K562 (cell line): ENCODE measurements around the gene ALDH1A3. TPM values are rescaled to one million over a fixed set of nuclear protein-coding genes. Genes with fewer than 3 reads are reported as not detected.

Experiments
- ATAC-seq: fragments of 200-7000 bp; cut with Tn5 transposase; 3 replicates; pipeline ENCODE4 v1.9.1; 2020; ENCODE audit warnings: moderate library complexity
- BruUV-seq: library from RNA; stranded (reverse); fragments of 400-500 nt; replicated peaks from 2 replicates; lab custom pipeline; 2021; lab: Mats Ljungman, UMichigan
- CTCF ChIA-PET: fragments of 300-600 bp; formaldehyde crosslinking; extraction: SDS; loops from one replicate; lab custom pipeline; 2021; ENCODE audit warnings: low intra/inter-chr PET ratio; lab: Yijun Ruan, JAX
- POLR2A ChIA-PET: fragments of 300-600, 350-650 bp; sonication (Branson Sonifier 250); formaldehyde crosslinking; extraction: SDS; loops from one replicate; lab custom pipeline; 2021; ENCODE audit warnings: antibody characterized with exemption, inconsistent platforms; lab: Yijun Ruan, JAX
- DNase-seq, 4 experiments: peaks; one replicate each; pipeline versions ENCODE4 v3.0.0 to v3.0.0-alpha.2; 2011 to 2018; ENCODE audit warnings: low spot score in 3 of 4, mixed read lengths in 3 of 4; ENCODE audit errors: extremely low read depth in 1 of 4
- FAIRE-seq: peaks from 2 replicates; lab custom pipeline; 2011; peaks lifted over from hg19 to GRCh38; lab: Jason Lieb, UNC
- H2AFZ ChIP-seq: 2 replicates; pipeline ENCODE4 v1.6.0; 2011; ENCODE audit warnings: low read depth, low read length, control low read depth, inconsistent platforms
- H3K27ac ChIP-seq: fragments of 200-600 bp; 3 replicates; pipeline ENCODE4 v1.8.0; 2011; ENCODE audit warnings: low read depth, mild to moderate bottlenecking, control low read depth, inconsistent platforms, low read length, moderate library complexity, mixed read lengths; ENCODE audit errors: extremely low read depth
- H3K27me3 ChIP-seq, 2 experiments: fragments of 300-600 bp in 1 of 2; 2 replicates in 1 of 2; 3 replicates in 1 of 2; pipeline versions ENCODE4 v1.6.0 to v1.8.0; 2011; ENCODE audit warnings: inconsistent platforms in 2 of 2, low read length in 2 of 2, mild to moderate bottlenecking in 1 of 2, mixed read lengths in 1 of 2, moderate library complexity in 1 of 2; ENCODE audit not compliant: control insufficient read depth in 2 of 2, insufficient read depth in 2 of 2
- H3K36me3 ChIP-seq: fragments of 300-600 bp; 3 replicates; pipeline ENCODE4 v1.8.0; 2011; ENCODE audit warnings: mild to moderate bottlenecking, low read length, inconsistent platforms; ENCODE audit not compliant: control insufficient read depth, insufficient read depth
- H3K4me1 ChIP-seq, 2 experiments: fragments of 200-600 bp in 1 of 2; replicated peaks in 1 of 2; 2 replicates in 1 of 2; 3 replicates in 1 of 2; pipeline versions ENCODE4 v1.5.1 to v1.8.0; 2011; ENCODE audit warnings: inconsistent platforms in 2 of 2, low read length in 2 of 2, mild to moderate bottlenecking in 1 of 2, mixed read lengths in 1 of 2, moderate library complexity in 1 of 2; ENCODE audit not compliant: control insufficient read depth in 2 of 2, insufficient read depth in 2 of 2
- H3K4me2 ChIP-seq: 2 replicates; pipeline ENCODE4 v1.6.1; 2011; ENCODE audit warnings: low read length, control low read depth, inconsistent platforms, mixed read lengths; ENCODE audit not compliant: insufficient read depth
- H3K4me3 ChIP-seq: fragments of 200-600 bp; sonication (generic), shearing (Covaris generic); 2 replicates; pipeline ENCODE4 v1.5.1; 2016; ENCODE audit warnings: control low read depth, inconsistent platforms
- H3K79me2 ChIP-seq: fragments of 200-600 bp; 3 replicates; pipeline ENCODE4 v1.8.0; 2011; ENCODE audit warnings: low read length, inconsistent platforms; ENCODE audit not compliant: control insufficient read depth, insufficient read depth
- H3K9ac ChIP-seq, 2 experiments: 2 replicates each; pipeline versions ENCODE4 v1.6.0 to v1.6.1; 2011; ENCODE audit warnings: low read depth in 2 of 2, low read length in 2 of 2, control low read depth in 1 of 2, inconsistent platforms in 1 of 2, mild to moderate bottlenecking in 1 of 2, mixed read lengths in 1 of 2; ENCODE audit not compliant: insufficient read depth in 1 of 2
- H3K9me1 ChIP-seq: one replicate; pipeline ENCODE4 v1.6.0; 2011; ENCODE audit warnings: inconsistent platforms, mild to moderate bottlenecking, low read length, moderate library complexity; ENCODE audit not compliant: control insufficient read depth, insufficient read depth
- H3K9me3 ChIP-seq: replicated peaks from 2 replicates; pipeline ENCODE4 v1.5.1; 2011; ENCODE audit warnings: low read depth, low read length, inconsistent platforms; ENCODE audit not compliant: control insufficient read depth, insufficient read depth
- H4K20me1 ChIP-seq: replicated peaks from 2 replicates; pipeline ENCODE4 v1.6.1; 2011; ENCODE audit warnings: low read length, inconsistent platforms, mixed read lengths; ENCODE audit not compliant: control insufficient read depth, insufficient read depth
- DIDO1 ChIP-seq: fragments of 450-650 bp; IDR thresholded peaks from 2 replicates; pipeline ENCODE4 v1.6.1; 2016; ENCODE audit warnings: low read depth, missing biosample characterization, missing genetic modification characterization
- E2F5 ChIP-seq: sonication (generic); formaldehyde crosslinking; IDR thresholded peaks from 2 replicates; pipeline ENCODE4 v1.8.0; 2022; ENCODE audit warnings: mild to moderate bottlenecking, missing genetic modification reagents
- PTTG1 ChIP-seq: fragments of 450-650 bp; IDR thresholded peaks from 2 replicates; pipeline ENCODE4 v1.6.1; 2016; ENCODE audit warnings: low read depth, mild to moderate bottlenecking, missing genetic modification characterization, missing compliant biosample characterization
- RERE ChIP-seq: sonication (generic); formaldehyde crosslinking; IDR thresholded peaks from 2 replicates; pipeline ENCODE4 v1.8.0; 2023; ENCODE audit warnings: missing genetic modification reagents, mild to moderate bottlenecking, borderline replicate concordance
- SREBF2 ChIP-seq: sonication (generic); formaldehyde crosslinking; IDR thresholded peaks from 2 replicates; pipeline ENCODE4 v1.4.0; 2020; ENCODE audit warnings: mild to moderate bottlenecking, missing genetic modification reagents
- TAF15 ChIP-seq: fragments of 200-400 bp; formaldehyde crosslinking; IDR thresholded peaks from 2 replicates; pipeline ENCODE4 v1.6.1; 2017; ENCODE audit warnings: mild to moderate bottlenecking, low read depth, low read length, moderate library complexity
- TBP ChIP-seq: optimal IDR thresholded peaks from 2 replicates; pipeline ENCODE3; 2011; ENCODE audit warnings: low read depth, low read length, improper control_type of control experiment
- TSC22D4 ChIP-seq: fragments of 450-650 bp; IDR thresholded peaks from 2 replicates; pipeline ENCODE4 v1.6.1; 2016; ENCODE audit warnings: missing genetic modification characterization, missing biosample characterization, control low read depth
- YY1 ChIP-seq, 3 experiments: IDR thresholded peaks; 2 replicates each; pipeline ENCODE4 v1.6.1; 2011; ENCODE audit warnings: low read length in 2 of 3, mild to moderate bottlenecking in 2 of 3, moderate library complexity in 2 of 3, borderline replicate concordance in 1 of 3, control low read depth in 1 of 3, low read depth in 1 of 3; ENCODE audit not compliant: insufficient read depth in 3 of 3, insufficient replicate concordance in 2 of 3, control insufficient read depth in 1 of 3, insufficient read length in 1 of 3; ENCODE audit errors: extremely low read depth in 1 of 3
- ZHX1 ChIP-seq: fragments of 150-350 bp; conservative IDR thresholded peaks from 2 replicates; pipeline ENCODE4 v1.6.1; 2014; ENCODE audit warnings: low read length
- ZNF347 ChIP-seq: fragments of 450-650 bp; formaldehyde crosslinking; IDR thresholded peaks from 2 replicates; pipeline ENCODE4 v1.4.0; 2020; ENCODE audit warnings: low read depth, mild to moderate bottlenecking, moderate library complexity
- ZZZ3 ChIP-seq: fragments of 450-650 bp; IDR thresholded peaks from 2 replicates; pipeline ENCODE4 v1.6.1; 2016; ENCODE audit warnings: antibody characterized with exemption, mild to moderate bottlenecking, moderate library complexity
- WGBS: fragments of 100-300 bp; shearing (Covaris generic); methylation state at CpG from one replicate; pipeline ENCODE4 v1.1.6; 2016; ENCODE audit warnings: low coverage, mixed read lengths; ENCODE audit not compliant: insufficient coverage; ENCODE audit errors: missing lambda C conversion rate; 5-methylcytosine and 5-hydroxymethylcytosine counted together
- in situ Hi-C: fragments of 300-500 bp; cut with MboI; formaldehyde crosslinking; loops from 4 replicates; pipeline ENCODE4 v1.15.0; 2018; ENCODE audit warnings: inconsistent platforms, mixed read lengths
- intact Hi-C: fragments of 100-400 bp; cut with micrococcal nuclease; formaldehyde crosslinking; loops from 2 replicates; pipeline ENCODE4 v1.14.2; 2022
- polyA plus RNA-seq, 8 experiments: library from polyadenylated mRNA; depleted of rRNA in 4 of 8; stranded (reverse) in 5 of 8; unstranded in 3 of 8; fragments of >200 nt; fragmentation: Nextera tagmentation in 2 of 8; fragmentation: Illumina TruSeq in 1 of 8; extraction: Ambion mirVana in 2 of 8; extraction: Trizol in 1 of 8; gene quantifications; 2 replicates each; pipeline versions ENCODE4 v1.2.1 to v1.2.3, GENCODE V29; 2011 to 2014; ENCODE audit warnings: inconsistent platforms in 1 of 8, missing spikeins in 1 of 8
- total RNA-seq, 7 experiments: library from RNA; depleted of rRNA in 6 of 7; stranded (reverse); fragments of >200 nt in 6 of 7; fragmentation: Illumina TruSeq in 2 of 7; extraction: Trizol in 2 of 7; gene quantifications; 2 replicates each; pipeline versions ENCODE4 v1.2.1 to v1.2.3, GENCODE V29; 2011 to 2021; ENCODE audit warnings: low replicate concordance in 1 of 7

The ALDH1A3 gene
- total and polyA plus RNA-seq, 9 of the 15 experiments (the other 6 are each of a cell fraction or from before 2014, with no cell fraction given), result 0.38 TPM; not detected in 8

- TF ChIP-seq RERE (CRISPR knock-in tag) (no peak), TBP (no peak), TSC22D4 (tag) (no peak), TAF15 (no peak), SREBF2 (CRISPR knock-in tag) (no peak), DIDO1 (no peak)
Observed at GRCh38 chr15:100949691-100950090, 70.1 kb downstream of the ALDH1A3 start (continued).

- no TSS peak for BruUV-seq
- Histone ChIP-seq H3K9ac (no peak overlapping the region), H3K9me3 (no peaks in the 10 kb centered on the region), H2AFZ (no peak overlapping the region), H3K4me2 (no peak overlapping the region), H3K79me2 (no peaks in the 10 kb centered on the region), H3K9me1 (no peaks in the 10 kb centered on the region), H3K4me3 (no peak overlapping the region), H3K27me3 (peaks cover 8 to 9% of the 10 kb centered on the region in 2 experiments; a peak in 3 of 5 replicates), H3K27ac (no peak overlapping the region), H3K4me1 (no peaks in the 10 kb centered on the region), H3K36me3 (no peaks in the 10 kb centered on the region), H4K20me1 (no peaks in the 10 kb centered on the region)
- ChIA-PET POLR2A (interaction anchor here (0.6 kb wide), 1 partner anchor 62 kb away, joined by 3 read pairs; no protein-coding TSS in a partner anchor), CTCF (no interaction called here)
- in situ Hi-C loops, result no loop called here
- DNase-seq (no peak), ATAC-seq (no peak), FAIRE-seq (no peak)
- intact Hi-C loops, result no loop called here
- 11% methylated on average over 5 of the region's 5 CpGs for WGBS
- no peak for TF ChIP-seq ZZZ3
- no peak for TF ChIP-seq ZNF347 (CRISPR knock-in tag)
- TF ChIP-seq PTTG1 (tag), result no peak
- TF ChIP-seq E2F5 (CRISPR knock-in tag), result no peak
- no peak for TF ChIP-seq ZHX1
- TF ChIP-seq YY1 (IDR thresholded peaks at IDR 0.05; ENCODE audit: borderline replicate concordance in 1 of 3, control insufficient read depth in 1 of 3, extremely low read depth in 1 of 3, insufficient read depth in 3 of 3, insufficient read length in 1 of 3, insufficient replicate concordance in 2 of 3, low read depth in 1 of 3, low read length in 2 of 3), result no peak
Observed at GRCh38 chr15:100951965-100952364, 72.3 kb downstream of the ALDH1A3 start.
